ENCODE results near the gene GCGR.

GRCh38 chr17:81822996-81823819 is 19.3 kb downstream of the GCGR start:
- TF ChIP-seq, protein P1, sequence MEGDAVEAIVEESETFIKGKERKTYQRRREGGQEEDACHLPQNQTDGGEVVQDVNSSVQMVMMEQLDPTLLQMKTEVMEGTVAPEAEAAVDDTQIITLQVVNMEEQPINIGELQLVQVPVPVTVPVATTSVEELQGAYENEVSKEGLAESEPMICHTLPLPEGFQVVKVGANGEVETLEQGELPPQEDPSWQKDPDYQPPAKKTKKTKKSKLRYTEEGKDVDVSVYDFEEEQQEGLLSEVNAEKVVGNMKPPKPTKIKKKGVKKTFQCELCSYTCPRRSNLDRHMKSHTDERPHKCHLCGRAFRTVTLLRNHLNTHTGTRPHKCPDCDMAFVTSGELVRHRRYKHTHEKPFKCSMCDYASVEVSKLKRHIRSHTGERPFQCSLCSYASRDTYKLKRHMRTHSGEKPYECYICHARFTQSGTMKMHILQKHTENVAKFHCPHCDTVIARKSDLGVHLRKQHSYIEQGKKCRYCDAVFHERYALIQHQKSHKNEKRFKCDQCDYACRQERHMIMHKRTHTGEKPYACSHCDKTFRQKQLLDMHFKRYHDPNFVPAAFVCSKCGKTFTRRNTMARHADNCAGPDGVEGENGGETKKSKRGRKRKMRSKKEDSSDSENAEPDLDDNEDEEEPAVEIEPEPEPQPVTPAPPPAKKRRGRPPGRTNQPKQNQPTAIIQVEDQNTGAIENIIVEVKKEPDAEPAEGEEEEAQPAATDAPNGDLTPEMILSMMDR (IDR thresholded peaks at IDR 0.05; ENCODE audit: low read depth, low read length) = no peak
- no peak for TF ChIP-seq POLR2A (IDR thresholded peaks at IDR 0.05; ENCODE audit: extremely low read depth, insufficient read length)
- no peak for TF ChIP-seq MAX (IDR thresholded peaks at IDR 0.05; ENCODE audit: low read depth, low read length)

All from NB4 (cell line).